Breast epithelium (tissue), 3 donors: Measurements from ENCODE around the gene NRIP1.
"Not testable (repeated sequence)": the region's sequence is repeated elsewhere in the genome, so short reads cannot be mapped to it uniquely, and the experiment has no call there.

Experiments
- POLR2A ChIP-seq: fragments of 450-650 bp; IDR thresholded peaks from one replicate; pipeline ENCODE4 v1.6.1; 2016; ENCODE audit warnings: antibody characterized with exemption, mild to moderate bottlenecking, moderate library complexity
- TF ChIP-seq, protein P1 (sequence below), 3 donors: fragments of 450-650 bp; IDR thresholded peaks; one replicate each; pipeline ENCODE4 v1.5.1; 2016 to 2017; ENCODE audit warnings: antibody characterized with exemption in 3 of 3, mild to moderate bottlenecking in 3 of 3, moderate library complexity in 3 of 3

DNA sequence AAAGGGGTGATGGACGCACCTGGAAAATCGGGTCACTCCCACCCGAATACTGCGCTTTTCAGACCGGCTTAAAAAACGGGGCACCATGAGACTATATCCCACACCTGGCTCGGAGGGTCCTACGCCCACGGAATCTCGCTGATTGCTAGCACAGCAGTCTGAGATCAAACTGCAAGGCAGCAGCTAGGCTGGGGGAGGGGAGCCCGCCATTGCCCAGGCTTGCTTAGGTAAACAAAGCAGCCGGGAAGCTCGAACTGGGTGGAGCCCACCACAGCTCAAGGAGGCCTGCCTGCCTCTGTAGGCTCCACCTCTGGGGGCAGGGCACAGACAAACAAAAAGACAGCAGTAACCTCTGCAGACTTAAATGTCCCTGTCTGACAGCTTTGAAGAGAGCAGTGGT is 137.5 kb downstream of the NRIP1 start:
- TF ChIP-seq POLR2A = not testable (repeated sequence)
- TF ChIP-seq, protein P1, sequence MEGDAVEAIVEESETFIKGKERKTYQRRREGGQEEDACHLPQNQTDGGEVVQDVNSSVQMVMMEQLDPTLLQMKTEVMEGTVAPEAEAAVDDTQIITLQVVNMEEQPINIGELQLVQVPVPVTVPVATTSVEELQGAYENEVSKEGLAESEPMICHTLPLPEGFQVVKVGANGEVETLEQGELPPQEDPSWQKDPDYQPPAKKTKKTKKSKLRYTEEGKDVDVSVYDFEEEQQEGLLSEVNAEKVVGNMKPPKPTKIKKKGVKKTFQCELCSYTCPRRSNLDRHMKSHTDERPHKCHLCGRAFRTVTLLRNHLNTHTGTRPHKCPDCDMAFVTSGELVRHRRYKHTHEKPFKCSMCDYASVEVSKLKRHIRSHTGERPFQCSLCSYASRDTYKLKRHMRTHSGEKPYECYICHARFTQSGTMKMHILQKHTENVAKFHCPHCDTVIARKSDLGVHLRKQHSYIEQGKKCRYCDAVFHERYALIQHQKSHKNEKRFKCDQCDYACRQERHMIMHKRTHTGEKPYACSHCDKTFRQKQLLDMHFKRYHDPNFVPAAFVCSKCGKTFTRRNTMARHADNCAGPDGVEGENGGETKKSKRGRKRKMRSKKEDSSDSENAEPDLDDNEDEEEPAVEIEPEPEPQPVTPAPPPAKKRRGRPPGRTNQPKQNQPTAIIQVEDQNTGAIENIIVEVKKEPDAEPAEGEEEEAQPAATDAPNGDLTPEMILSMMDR (IDR thresholded peaks at IDR 0.05) = not testable (repeated sequence)
